HepG2 (cell line): ENCODE measurements around the gene PDPK1. TPM values are rescaled to one million over a fixed set of nuclear protein-coding genes. Genes with fewer than 3 reads are reported as not detected.

Experiments used
- ARNT2 ChIP-seq: sonication (generic); formaldehyde crosslinking; IDR thresholded peaks from 2 replicates; pipeline ENCODE4 v1.8.0; 2022; ENCODE audit warnings: mild to moderate bottlenecking, low read depth, missing genetic modification reagents, moderate library complexity
- CREB1 ChIP-seq, 2 experiments: fragments of 450-650 bp in 1 of 2; IDR thresholded peaks; 2 replicates each; pipeline ENCODE4 v1.6.1; 2016 to 2017; ENCODE audit warnings: control low read depth in 1 of 2, mild to moderate bottlenecking in 1 of 2, missing compliant biosample characterization in 1 of 2, missing genetic modification characterization in 1 of 2
- GABPA ChIP-seq, 2 experiments: IDR thresholded peaks; 2 replicates each; pipeline ENCODE4 v1.6.1; 2011 to 2016; ENCODE audit warnings: low read depth in 2 of 2, low read length in 1 of 2, missing biosample characterization in 1 of 2, missing genetic modification characterization in 1 of 2
- HIVEP1 ChIP-seq: sonication (generic); formaldehyde crosslinking; IDR thresholded peaks from 2 replicates; pipeline ENCODE4 v1.4.0; 2020; ENCODE audit warnings: mild to moderate bottlenecking, missing genetic modification reagents
- HNRNPLL ChIP-seq: fragments of 200-400 bp; formaldehyde crosslinking; IDR thresholded peaks from 2 replicates; pipeline ENCODE4 v1.6.1; 2017; ENCODE audit warnings: mild to moderate bottlenecking, low read depth, low read length; ENCODE audit not compliant: poor library complexity, severe bottlenecking
- POLR2G ChIP-seq: fragments of 200-400 bp; formaldehyde crosslinking; IDR thresholded peaks from 2 replicates; pipeline ENCODE4 v1.6.1; 2018; ENCODE audit warnings: mild to moderate bottlenecking, low read depth, low read length, moderate library complexity
- PREB ChIP-seq: sonication (generic); formaldehyde crosslinking; IDR thresholded peaks from 2 replicates; pipeline ENCODE4 v1.4.0; 2020; ENCODE audit warnings: missing genetic modification reagents
- RNF2 ChIP-seq: fragments of 450-650 bp; conservative IDR thresholded peaks from 2 replicates; pipeline ENCODE4 v1.6.1; 2016; ENCODE audit warnings: low read depth
- SOX5 ChIP-seq: IDR thresholded peaks from 2 replicates; pipeline ENCODE4 v1.6.1; 2016; ENCODE audit warnings: borderline replicate concordance
- U2AF1 ChIP-seq: fragments of 200-400 bp; formaldehyde crosslinking; optimal IDR thresholded peaks from 2 replicates; pipeline ENCODE3; 2017; ENCODE audit warnings: mild to moderate bottlenecking, low read depth, low read length
- U2AF2 ChIP-seq: fragments of 200-400 bp; formaldehyde crosslinking; IDR thresholded peaks from 2 replicates; pipeline ENCODE4 v1.6.1; 2017; ENCODE audit warnings: low read depth, mild to moderate bottlenecking, low read length
- ZKSCAN1 ChIP-seq: fragments of 150-350 bp; IDR thresholded peaks from 2 replicates; pipeline ENCODE4 v1.6.1; 2014; ENCODE audit warnings: low read length
- ZNF276 ChIP-seq: sonication (generic); formaldehyde crosslinking; IDR thresholded peaks from 2 replicates; pipeline ENCODE4 v1.4.0; 2020; ENCODE audit warnings: mild to moderate bottlenecking, low read depth, missing genetic modification reagents
- ZNF343 ChIP-seq: sonication (generic); formaldehyde crosslinking; IDR thresholded peaks from 2 replicates; pipeline ENCODE4 v1.4.0; 2020; ENCODE audit warnings: mild to moderate bottlenecking, missing genetic modification reagents
- ZNF367 ChIP-seq: sonication (generic); formaldehyde crosslinking; IDR thresholded peaks from 2 replicates; pipeline ENCODE4 v1.4.0; 2020; ENCODE audit warnings: missing genetic modification reagents, borderline replicate concordance
- ZNF550 ChIP-seq: sonication (generic); formaldehyde crosslinking; IDR thresholded peaks from 2 replicates; pipeline ENCODE4 v1.4.0; 2020; ENCODE audit warnings: mild to moderate bottlenecking, missing genetic modification reagents, borderline replicate concordance
- ZNF678 ChIP-seq: sonication (generic); formaldehyde crosslinking; IDR thresholded peaks from 2 replicates; pipeline ENCODE4 v1.4.0; 2020; ENCODE audit warnings: mild to moderate bottlenecking, missing genetic modification reagents
- ZNF703 ChIP-seq: sonication (generic); formaldehyde crosslinking; IDR thresholded peaks from 2 replicates; pipeline ENCODE4 v1.5.1; 2020; ENCODE audit warnings: missing genetic modification reagents, mild to moderate bottlenecking, moderate library complexity, borderline replicate concordance
- ZNF720 ChIP-seq: sonication (generic); formaldehyde crosslinking; IDR thresholded peaks from 2 replicates; pipeline ENCODE4 v1.4.0; 2020; ENCODE audit warnings: missing genetic modification reagents
- ZNF770 ChIP-seq: sonication (generic); formaldehyde crosslinking; IDR thresholded peaks from 2 replicates; pipeline ENCODE4 v1.5.0; 2020; ENCODE audit warnings: mild to moderate bottlenecking, missing genetic modification reagents
- ZXDC ChIP-seq: sonication (generic); formaldehyde crosslinking; IDR thresholded peaks from 2 replicates; pipeline ENCODE4 v1.5.0; 2020; ENCODE audit warnings: mild to moderate bottlenecking, missing genetic modification reagents
- polyA plus RNA-seq, 8 experiments: library from polyadenylated mRNA; depleted of rRNA in 3 of 8; stranded (reverse) in 7 of 8; unstranded in 1 of 8; fragments of >200 nt; fragmentation: Illumina TruSeq in 4 of 8; extraction: Trizol in 4 of 8; gene quantifications; 2 replicates each; pipeline versions ENCODE4 v1.2.1 to v1.2.3, GENCODE V29; 2011 to 2016; ENCODE audit warnings: low read depth in 4 of 8, missing spikeins in 1 of 8, mixed read lengths in 1 of 8; ENCODE audit not compliant: insufficient read depth in 1 of 8
- total RNA-seq, 5 experiments: library from RNA; depleted of rRNA; stranded (reverse); fragments of >200 nt; fragmentation: Illumina TruSeq; extraction: Trizol; gene quantifications; 2 replicates each; pipeline ENCODE4 v1.2.3, GENCODE V29; 2016; ENCODE audit warnings: low read depth in 1 of 5

PDPK1 gene
- total and polyA plus RNA-seq, 2 of the 13 experiments (the other 11 are each of a cell fraction or from before 2014, with no cell fraction given), result 59.6 to 129 TPM

- TF ChIP-seq ZNF770 (CRISPR knock-in tag), result peak; percentile 65
- peak; percentile 63 for TF ChIP-seq SOX5 (CRISPR knock-in tag)
- no peak for TF ChIP-seq CREB1 (IDR thresholded peaks at IDR 0.05)
- peak; percentile 77 for TF ChIP-seq CREB1 (CRISPR knock-in tag; IDR thresholded peaks at IDR 0.05)
- TF ChIP-seq U2AF2, result peak; percentile 61; the same call in 1 of the 2 replicates
- no peak for TF ChIP-seq HIVEP1 (CRISPR knock-in tag)
- peak; percentile 63; the same call in 1 of the 2 replicates for TF ChIP-seq ARNT2 (CRISPR knock-in tag)
- peak; percentile 98 for TF ChIP-seq POLR2G
- no peak for TF ChIP-seq RNF2
- TF ChIP-seq HNRNPLL, result peak; percentile 56
- TF ChIP-seq ZNF276 (CRISPR knock-in tag), result no peak; the same call in 1 of the 2 replicates
- no peak for TF ChIP-seq PREB (CRISPR knock-in tag)
- TF ChIP-seq ZKSCAN1, result no peak
- TF ChIP-seq ZNF703 (CRISPR knock-in tag), result peak; percentile 56; the same call in 1 of the 2 replicates
- TF ChIP-seq ZNF678, result peak; percentile 78; the same call in 1 of the 2 replicates
- TF ChIP-seq ZNF343 (CRISPR knock-in tag), result peak; percentile 85
- TF ChIP-seq ZNF367 (CRISPR knock-in tag), result peak; percentile 66; the same call in 1 of the 2 replicates
- no peak; the same call in 1 of the 2 replicates for TF ChIP-seq ZXDC (CRISPR knock-in tag)
- TF ChIP-seq ZNF720 (CRISPR knock-in tag), result no peak
- TF ChIP-seq ZNF550 (CRISPR knock-in tag), result no peak
- TF ChIP-seq GABPA (IDR thresholded peaks at IDR 0.05; ENCODE audit: low read depth, low read length), result peak; percentile 98
- peak; percentile 99 for TF ChIP-seq GABPA (CRISPR knock-in tag; IDR thresholded peaks at IDR 0.05; ENCODE audit: low read depth)
- no peak for TF ChIP-seq U2AF1
Measured at GRCh38 chr16:2603165-2604015, 65.6 kb downstream of the PDPK1 start (continued).
